Activated T-cell treated with anti-CD3 and anti-CD28 coated beads for 24 hours (primary cell): ENCODE results near the gene SERPINB7.

Source experiments
- DNase-seq: peaks from one replicate; pipeline ENCODE4 v3.0.0-alpha.2; 2020; ENCODE audit warnings: low read depth

The SERPINB7 gene

DNA sequence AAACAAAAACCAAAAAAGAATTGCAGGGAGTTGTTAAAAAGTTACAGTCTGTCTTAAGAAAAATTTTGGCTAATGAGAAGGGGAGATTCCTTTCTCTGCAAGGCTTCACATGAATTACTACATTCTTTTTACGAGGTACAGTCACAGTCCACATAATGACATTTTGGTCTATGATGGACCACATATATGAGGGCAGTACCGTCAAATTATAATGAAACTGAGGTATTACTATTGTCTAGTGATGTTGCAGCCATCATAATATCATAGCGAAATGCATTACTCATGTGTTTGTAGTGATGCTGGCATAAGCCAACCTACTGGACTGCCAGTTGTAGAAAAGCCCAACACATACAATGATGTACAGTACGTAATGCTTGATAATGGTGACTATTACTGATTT is 12.5 kb downstream of the SERPINB7 start:
- no peak for DNase-seq

DNA sequence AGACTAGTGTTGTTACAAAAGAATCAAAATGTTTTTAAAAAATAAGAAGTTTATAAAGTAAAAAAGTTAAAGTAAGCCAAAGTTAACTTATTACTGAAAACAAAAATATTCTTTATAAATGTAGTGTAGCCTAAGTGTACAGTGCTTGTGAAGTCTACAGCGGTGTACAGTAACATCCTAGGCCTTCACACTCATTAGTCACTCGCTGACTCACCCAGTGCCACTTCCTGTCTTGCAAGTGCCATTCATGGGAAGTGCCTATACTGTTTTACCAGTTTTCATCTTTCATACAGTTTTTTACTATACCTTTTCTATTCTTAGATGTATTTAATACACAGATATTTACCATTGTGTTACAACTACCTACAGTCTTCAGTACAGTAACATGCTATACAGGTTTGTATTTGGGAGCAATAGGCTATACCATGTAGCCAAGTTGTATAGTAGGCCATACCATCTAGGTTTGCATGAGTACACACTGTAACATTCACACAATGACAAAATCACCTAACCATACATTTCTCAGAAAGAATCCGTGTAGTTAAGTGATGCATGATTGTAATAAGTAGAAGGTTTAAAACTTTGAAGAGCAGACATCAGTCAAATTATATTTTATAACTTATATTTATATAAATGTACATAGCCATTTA is 13.4 kb downstream of the SERPINB7 start:
- peak; percentile 43 for DNase-seq

DNA sequence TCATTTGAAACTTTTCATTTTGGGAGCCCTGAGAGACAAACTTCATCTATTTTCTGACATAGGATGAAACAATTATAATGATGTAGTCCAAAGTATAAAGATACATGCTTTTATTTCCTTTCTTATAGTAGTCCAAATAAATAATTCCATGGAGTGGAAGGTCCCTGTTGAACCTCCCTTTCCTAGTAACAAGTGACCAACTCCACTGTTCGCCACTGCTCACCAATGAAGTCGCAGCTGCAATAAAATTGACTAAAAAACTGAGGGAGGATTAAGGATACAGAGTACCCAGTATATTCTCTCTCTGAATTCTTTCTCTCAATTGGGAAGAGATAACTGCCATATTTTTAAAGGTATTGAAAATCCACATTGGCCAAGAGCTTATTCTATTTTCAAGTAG is 14.1 kb downstream of the SERPINB7 start:
- DNase-seq: no peak

DNA sequence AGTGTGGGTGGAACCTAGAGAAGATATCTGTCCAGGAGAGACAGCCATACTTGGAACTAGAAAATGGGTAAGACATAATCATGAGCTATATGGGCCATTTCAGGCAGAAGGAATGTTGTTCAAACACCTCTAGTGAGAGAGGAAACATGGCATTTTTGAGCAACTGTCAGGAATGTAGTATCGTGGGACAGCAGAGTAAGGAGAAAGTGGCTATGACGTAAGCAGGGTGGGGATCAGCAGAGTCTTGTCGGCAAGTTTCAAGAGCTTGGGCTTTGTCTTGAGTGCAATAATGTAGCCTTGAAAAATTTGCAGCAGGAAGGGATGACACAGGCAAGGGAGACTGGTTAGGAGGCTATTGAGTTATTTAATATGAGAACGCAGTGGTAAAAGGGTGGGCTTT is 20.4 kb downstream of the SERPINB7 start:
- no peak for DNase-seq

DNA sequence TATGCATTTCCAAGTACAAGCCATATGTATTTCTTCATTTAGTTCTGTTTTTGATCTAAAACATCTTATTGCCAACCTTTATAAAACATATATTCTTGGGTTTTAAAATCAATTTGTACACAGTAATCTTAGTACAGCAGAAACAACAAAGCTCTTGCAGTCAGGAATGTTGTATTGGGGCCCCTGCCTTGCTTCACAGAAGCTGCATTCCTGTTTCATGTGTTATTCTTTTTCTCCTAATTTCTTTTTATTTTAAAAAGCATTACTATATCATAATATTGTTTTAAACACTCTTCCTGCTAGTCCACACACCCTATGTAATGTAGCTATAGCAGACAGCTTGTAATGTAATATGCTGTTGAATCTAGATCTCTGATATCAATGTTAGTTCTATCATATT is 24.0 kb downstream of the SERPINB7 start:
- DNase-seq: no peak

DNA sequence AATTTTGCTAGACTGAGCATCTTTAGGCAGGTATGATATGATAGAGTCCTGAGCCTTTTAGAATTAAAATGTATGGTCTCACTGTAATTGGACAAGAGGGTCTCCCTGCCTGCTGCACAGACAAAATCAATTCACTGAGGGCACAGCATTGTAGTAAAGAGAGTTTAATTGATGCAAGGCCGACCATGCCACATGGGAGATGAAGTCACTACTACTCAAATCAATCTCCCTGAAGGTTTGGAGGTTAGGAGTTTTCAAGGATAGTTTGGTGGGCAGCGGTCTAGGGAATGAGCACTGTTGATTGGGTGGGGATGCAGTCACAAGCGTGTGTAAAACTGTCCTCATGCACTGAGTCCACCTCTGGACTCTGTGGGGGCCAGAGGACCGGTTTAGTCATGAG is 26.1 kb downstream of the SERPINB7 start:
- DNase-seq: no peak

DNA sequence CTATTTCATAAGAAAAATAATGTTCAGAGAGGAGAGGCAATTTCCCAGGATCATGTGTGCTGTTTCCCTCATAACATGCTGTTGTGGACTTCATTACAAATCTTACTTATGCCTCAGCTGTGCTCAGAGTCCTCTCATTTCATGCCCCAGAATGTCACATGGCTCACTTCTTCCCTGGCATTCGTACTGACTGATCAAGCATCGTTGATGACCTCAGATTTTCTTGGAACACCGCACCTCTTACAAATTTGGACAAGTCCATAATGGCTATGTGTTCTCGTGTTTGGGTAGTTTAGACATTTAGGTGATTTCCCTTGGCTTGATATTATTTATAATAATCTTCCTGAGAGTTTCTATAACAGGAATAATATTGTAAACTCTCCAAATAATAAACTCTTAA is 32.9 kb downstream of the SERPINB7 start:
- no peak for DNase-seq

DNA sequence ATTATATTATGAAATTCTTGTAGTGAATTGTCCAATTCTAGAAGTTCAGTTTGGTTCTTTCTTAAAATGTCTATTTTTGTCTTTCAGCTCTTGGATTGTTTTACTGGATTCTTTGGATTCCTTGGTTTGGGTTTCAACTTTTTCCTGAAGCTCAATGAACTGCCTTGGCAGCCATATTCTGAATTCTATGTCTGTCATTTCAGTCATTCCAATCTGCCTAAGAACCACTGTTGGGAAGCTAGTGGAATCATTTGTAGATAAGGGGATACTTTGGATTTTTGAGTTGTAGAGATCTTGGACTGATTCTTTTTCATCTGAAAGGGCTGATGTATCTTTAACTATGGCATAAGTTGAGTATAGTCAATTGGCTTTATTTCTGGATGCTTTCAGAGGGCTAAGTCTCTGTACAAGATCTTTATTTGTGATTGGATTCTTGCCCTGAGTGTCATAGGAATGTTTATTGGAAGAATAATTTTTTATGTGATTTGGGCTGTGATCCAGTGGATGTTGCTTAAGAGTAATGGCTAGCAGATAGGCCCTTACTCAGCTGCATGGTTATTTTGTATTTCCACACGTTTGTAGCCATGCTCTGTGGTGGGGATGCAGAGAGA is 42.3 kb downstream of the SERPINB7 start:
- DNase-seq: no peak

DNA sequence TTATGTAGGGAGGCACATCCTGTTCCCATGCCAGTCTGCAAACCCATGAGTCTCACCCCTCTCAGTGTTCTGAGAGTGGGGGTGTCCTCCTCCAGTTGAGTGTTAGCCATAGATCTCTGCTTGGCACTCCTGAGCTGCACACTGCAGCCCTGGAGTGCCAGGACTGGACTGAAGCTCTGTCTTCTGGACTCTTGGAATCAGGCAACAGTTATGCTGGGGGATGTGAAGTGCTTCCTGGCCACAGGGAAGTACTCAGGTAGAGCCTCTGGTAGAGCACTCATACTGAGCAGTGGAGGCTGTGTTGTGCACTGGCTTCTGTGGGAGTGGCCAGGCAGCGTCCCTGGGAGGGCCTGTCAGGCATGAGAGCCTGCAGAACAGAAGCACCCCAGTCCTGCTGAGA is 43.0 kb downstream of the SERPINB7 start:
- DNase-seq: no peak

DNA sequence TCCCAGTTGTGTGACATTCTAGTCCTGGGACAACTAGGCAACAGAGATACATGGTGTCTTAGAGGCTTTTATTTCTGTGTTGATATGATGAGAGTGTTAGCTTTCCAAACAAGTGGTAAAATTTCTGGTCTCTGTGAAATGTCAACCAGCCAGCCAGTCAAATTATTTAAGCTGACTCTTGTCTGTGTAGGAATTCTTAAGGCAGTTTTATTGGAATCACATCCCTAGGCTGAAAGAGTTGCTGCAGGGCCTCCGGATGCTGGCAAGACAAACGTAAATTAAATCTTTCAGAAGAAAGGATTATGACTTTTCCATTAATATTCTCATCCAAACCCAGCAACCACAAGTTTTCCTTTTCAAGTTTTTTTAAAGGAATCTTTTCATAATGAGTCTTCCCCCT is 44.6 kb downstream of the SERPINB7 start:
- DNase-seq: no peak

DNA sequence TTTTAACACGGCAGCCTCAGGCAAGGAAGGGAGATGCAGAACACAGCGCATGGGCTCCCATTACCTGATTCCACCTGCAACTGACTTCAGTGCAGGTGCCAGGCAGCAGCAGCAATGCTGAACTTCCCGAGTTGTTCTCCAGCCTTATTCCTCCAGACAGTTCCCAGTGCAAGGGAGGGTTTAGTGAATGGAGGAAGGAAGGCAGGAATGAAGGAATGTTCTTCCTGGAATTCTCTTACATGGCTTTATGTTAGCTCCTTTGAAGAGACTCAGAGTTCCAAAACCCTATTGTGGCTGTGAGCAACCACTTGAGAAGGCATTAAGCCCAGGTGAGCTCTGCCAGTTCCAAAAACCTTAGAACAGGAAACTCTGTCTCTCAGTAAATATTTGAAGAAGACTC is 45.5 kb downstream of the SERPINB7 start:
- no peak for DNase-seq

DNA sequence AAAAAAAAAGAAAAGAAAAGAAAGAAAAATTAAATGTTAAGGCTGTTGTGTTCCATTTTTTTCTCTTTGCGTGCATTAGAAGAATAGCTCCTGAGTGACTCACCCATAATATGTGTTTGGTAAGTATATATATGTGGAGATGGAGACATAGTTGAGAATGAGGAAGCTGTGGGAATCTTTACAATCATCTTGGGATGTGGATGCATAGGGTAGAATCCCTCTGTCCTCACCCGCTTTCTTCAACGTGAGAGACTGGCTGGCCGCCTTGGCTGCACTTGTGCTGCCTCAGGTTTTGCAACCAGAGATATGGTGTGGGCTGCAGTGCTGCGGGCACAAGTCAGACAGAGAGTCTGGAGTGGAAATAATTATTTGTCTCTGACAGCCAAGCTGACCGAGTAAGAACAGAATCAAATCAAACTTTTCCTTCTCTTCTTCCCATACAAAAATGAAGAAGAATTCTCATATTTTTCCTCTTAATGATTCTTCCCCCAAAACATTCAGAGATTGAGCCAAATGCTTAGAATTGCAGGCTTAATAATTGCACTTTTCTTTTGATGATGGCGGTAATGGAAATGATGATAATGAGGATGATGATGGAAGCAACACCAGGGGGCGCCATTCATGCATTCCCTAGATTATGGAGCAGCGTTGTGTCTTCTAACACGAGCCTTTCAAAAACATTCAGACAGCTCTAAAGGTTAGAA is 48.5 kb downstream of the SERPINB7 start:
- DNase-seq: peak; percentile 5

DNA sequence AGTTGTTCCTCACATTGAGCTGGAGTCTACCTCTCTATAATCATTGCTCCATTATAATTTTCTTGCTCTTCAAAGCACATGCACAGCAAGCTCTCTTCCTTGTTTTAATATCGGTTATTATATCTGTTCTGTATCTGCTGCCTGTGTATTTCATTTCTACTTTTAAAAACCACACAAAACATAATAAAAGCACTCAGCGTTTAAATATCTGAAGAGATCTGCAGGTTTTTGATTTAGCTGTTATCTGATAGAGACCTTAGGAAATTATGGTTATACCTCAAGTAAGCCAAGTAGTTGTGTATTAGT is 49.0 kb downstream of the SERPINB7 start:
- no peak for DNase-seq

DNA sequence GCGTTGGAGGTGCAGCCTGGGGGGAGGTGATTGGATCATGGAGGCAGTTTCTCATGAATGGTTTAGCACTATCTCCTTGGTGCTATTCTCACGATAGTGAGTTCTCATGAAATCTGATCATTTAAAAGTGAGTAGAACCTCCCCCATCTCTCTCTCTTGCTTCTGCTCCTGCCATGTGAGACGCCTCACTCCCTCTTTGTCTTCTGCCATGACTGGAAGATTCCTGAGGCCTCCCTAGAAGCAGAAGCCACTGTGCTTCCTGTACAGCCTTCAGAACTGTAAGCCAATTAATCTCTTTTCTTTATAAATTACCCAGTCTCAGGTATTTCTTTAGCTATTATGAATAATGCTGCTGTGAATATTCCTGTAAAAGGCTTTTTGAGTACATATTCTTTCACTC is 52.9 kb downstream of the SERPINB7 start:
- no peak for DNase-seq

DNA sequence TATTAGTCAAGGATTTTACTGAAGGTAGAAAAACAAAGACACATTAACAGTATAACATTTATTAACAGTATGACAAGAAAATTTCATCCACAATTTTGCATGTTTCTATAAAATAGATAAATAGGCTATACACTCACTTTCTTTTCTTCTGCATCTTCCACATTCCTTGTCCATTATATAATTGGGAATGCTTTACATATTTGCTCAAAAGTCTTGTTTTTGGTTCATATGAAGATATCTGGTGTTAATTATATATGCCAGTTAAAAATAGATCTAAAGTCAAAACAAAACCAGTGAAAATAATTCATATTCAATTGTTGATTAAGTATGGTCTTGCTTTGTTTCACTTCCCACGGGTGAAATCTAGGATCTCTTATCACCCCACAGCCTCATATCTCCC is 53.4 kb downstream of the SERPINB7 start:
- DNase-seq: no peak

DNA sequence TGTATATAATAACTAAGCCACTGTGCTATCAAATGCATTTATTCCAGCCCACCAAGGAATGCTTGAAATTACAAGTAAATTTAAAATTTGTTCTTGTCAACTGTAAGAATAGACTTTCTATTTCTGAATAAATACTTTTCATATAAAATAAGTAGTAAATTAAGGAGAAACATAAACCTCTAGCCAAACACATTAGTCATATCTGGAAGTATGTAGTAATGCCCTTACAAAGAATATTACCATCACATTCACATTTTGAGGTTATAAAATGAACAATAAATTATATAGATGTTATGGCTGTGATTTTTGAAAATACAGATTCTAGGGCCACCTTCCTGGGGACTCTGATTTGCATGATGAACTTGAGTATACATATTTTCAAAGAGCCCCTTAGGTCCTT is 54.7 kb downstream of the SERPINB7 start:
- no peak for DNase-seq

DNA sequence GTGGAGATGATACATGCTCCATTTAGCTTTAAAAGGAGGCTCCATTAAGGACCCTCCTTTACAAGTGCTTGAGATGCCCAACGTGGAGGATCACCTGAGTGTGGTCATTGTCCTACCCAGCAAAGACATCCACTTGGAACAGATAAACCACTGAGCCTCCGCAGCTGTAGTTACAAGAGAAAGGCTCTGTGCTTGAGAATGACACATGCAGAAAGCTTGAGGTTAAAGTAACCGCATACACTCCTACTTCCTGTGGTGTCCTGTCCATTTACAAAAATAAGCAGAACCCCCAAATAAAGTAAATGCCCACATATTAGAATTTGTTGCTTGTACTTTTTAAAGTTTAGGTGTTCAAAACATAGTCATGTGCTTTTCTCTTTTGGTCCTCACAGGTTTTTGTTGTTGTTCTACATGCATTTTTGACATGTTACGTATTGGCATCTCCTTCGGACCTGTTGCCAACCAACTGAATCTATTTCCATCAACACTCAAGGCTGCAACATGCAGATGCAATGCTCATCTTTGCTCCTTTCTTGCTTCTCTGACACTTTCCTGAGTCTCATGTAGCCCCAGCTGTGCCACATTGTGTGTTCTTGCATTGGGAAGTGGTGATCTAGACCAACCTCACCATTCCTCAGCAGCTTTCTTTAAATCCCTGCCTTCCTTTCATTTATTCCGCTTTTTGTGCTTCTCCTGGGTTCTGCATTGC is 56.0 kb downstream of the SERPINB7 start:
- DNase-seq: no peak

DNA sequence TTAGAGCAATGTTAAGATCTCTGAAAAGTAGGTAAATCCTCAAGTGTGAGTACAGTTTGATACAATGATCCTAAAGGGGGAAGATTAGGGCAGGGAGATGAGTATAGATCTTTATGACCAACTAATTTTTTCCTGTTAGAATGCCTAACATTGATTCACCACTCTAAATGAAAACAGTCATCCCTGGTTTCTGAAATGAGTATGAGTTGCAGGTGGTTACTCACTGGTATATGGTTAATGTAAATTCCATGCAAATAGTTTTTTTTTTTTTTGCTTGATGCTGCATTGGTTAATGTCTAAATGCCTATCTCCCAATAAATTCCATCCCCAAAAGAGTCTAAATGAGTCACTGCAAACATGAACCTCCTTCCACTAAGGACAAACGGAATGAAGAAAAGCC is 57.3 kb downstream of the SERPINB7 start:
- no peak for DNase-seq

DNA sequence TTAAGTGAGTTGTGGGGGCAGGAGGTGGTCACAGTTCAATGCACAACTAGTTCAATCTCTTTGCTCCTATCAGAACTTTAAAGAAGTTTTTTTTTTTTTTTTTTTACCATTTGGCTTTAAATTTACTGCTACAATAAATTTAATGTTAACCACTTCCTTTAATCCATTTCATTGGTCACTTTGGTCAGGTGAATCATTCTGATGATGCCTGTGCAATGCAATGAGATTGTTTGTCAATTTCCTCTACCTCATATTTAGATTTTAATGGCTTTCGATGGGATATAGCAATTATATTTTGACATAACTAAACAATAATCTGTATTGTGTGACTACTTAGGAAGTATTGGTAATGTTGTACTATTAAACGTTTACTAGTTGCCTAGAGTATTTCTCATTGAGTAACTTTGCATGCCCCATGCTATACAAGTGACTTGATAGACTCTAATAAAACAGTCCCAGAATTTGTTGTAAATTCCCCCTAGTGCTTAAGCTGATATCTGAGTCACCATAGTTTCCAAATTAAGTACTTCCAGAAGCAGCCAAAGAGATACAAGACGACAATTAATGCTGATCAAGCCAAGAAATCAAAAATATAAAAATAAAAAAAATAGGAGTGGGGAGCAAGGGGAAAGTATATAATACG is 59.4 kb downstream of the SERPINB7 start:
- no peak for DNase-seq

DNA sequence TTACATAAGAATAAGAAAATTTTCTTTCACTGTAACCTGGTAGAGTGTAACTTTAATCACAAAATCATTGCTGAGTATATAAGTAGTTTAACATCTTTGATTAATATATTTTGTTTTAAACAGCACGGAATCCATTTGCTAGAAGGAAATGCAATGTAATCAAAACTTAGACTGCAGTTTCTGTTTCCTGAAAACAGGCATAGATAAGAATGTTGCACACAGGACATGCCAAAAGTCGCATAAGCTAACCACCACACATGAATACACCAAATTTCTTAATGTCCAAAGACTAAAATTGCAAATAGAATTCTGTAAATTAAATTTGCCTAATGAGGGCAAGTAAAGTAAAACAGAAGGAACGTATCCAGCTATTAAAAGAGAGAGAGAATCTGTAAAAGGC is 61.2 kb downstream of the SERPINB7 start:
- no peak for DNase-seq

DNA sequence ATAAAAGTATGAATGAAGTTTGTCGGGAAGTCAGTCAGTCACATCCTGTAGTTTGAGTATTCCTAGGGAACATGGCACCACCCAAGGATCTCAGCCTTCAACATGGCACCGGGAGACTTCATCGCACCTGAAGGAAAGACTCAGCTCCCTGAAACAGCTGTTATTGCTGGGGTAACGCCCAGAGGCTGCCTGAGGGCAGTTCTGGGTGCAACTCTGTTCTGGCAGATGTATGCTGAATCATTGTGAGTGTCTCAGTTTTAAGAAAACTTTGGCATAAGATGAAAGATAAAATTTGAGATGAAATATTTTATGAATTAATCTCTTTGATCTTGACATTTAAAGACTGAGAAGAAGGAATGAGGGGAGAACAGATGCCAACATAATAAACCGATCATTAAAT is 62.4 kb downstream of the SERPINB7 start:
- DNase-seq: no peak

DNA sequence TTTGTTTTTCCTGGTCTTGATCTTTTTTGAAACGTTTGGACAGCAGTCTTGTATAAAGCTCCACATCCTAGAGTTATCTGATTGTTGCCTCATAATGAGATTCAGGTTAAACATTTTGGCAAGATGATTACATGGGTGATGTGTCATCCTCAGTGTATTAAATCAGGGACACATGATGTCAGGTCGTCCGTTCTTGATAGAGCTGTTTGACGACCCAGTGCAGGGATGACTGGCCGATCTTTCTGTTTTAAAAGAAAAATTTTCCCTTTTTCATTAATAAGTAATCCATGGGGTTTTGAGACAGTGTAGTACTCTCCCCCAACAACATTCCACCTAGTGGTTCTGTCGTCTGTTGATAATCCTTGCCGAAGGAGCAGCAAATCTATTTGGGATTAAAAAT is 67.8 kb downstream of the SERPINB7 start:
- DNase-seq: no peak

DNA sequence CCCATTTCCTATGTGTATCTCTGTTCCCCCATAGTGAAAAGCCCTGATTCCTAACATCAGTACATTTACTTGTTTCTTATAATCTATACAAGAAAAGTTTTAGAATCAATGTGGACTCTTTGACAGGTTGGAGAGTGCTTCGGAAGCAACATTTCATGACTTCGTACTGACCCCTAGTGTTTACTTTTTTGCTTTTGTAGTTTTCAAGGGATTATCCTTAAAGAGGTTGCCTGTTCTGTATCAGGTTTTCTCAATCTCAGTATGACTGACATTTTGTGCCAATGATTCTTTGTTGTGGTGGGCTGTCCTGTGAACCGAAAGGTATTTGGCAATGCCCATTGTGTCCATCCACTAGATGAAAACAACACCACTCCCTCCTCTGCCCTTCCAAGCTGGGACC is 69.0 kb downstream of the SERPINB7 start:
- DNase-seq: no peak
